Natural killer cell (primary cell): Measurements from ENCODE around the gene BCAS1. TPM values are rescaled to one million over a fixed set of nuclear protein-coding genes. Genes with fewer than 3 reads are reported as not detected.

Experiments used
- ATAC-seq, 3 donors: fragments of 150-1000 bp in 2 of 3; fragments of 200-7000 bp in 1 of 3; cut with Tn5 transposase; 1 replicate in 1 of 3; 2 replicates in 2 of 3; pipeline ENCODE4 v1.10.0; 2021; ENCODE audit warnings: mild to moderate bottlenecking in 2 of 3, moderate library complexity in 2 of 3
- DNase-seq, 2 donors: peaks; one replicate each; pipeline versions ENCODE4 v3.0.0 to v3.0.0-alpha.2; 2013 to 2021; ENCODE audit warnings: mixed read lengths in 1 of 2
- H3K27ac ChIP-seq: one replicate; pipeline ENCODE4 v1.5.1; 2013; ENCODE audit warnings: mild to moderate bottlenecking, low read length
- H3K27me3 ChIP-seq: one replicate; pipeline ENCODE4 v1.6.1; 2013; ENCODE audit warnings: low read length; ENCODE audit not compliant: control insufficient read depth, insufficient read depth
- H3K36me3 ChIP-seq: one replicate; pipeline ENCODE4 v1.6.1; 2013; ENCODE audit warnings: low read length; ENCODE audit not compliant: control insufficient read depth, insufficient read depth
- H3K4me1 ChIP-seq: one replicate; pipeline ENCODE4 v1.6.1; 2013; ENCODE audit warnings: low read length; ENCODE audit not compliant: control insufficient read depth, insufficient read depth
- H3K4me3 ChIP-seq: one replicate; pipeline ENCODE4 v1.5.1; 2013; ENCODE audit warnings: low read length
- H3K9me3 ChIP-seq: one replicate; pipeline ENCODE4 v1.6.1; 2013; ENCODE audit warnings: low read length; ENCODE audit not compliant: control insufficient read depth, insufficient read depth
- H3K27ac Mint-ChIP-seq, 2 donors: one replicate each; pipeline ENCODE4 v1.8.0; 2022; ENCODE audit warnings: mild to moderate bottlenecking in 2 of 2, mixed read lengths in 2 of 2, moderate library complexity in 1 of 2
- H3K27me3 Mint-ChIP-seq, 2 donors: one replicate each; pipeline ENCODE4 v1.8.0; 2022; ENCODE audit warnings: low read depth in 2 of 2, mixed read lengths in 2 of 2
- H3K36me3 Mint-ChIP-seq: one replicate; pipeline ENCODE4 v1.8.0; 2022; ENCODE audit warnings: mixed read lengths
- H3K4me1 Mint-ChIP-seq, 2 donors: one replicate each; pipeline ENCODE4 v1.8.0; 2022; ENCODE audit warnings: mixed read lengths in 2 of 2
- H3K4me3 Mint-ChIP-seq: one replicate; pipeline ENCODE4 v1.8.0; 2022; ENCODE audit warnings: mild to moderate bottlenecking, moderate library complexity, mixed read lengths
- H3K9me3 Mint-ChIP-seq, 2 donors: one replicate each; pipeline ENCODE4 v1.8.0; 2022; ENCODE audit warnings: mixed read lengths in 2 of 2
- CTCF ChIP-seq: fragments of 200-600 bp; IDR thresholded peaks from one replicate; pipeline ENCODE4 v1.8.0; 2022; ENCODE audit warnings: antibody characterized with exemption
- whole genome bisulfite sequencing: methylation state at CpG from one replicate; pipeline ENCODE4 v1.1.7; 2013; ENCODE audit warnings: missing lambda C conversion rate; ENCODE audit not compliant: insufficient coverage; 5-methylcytosine and 5-hydroxymethylcytosine counted together
- intact Hi-C: fragments of 100-400 bp; cut with micrococcal nuclease; formaldehyde crosslinking; loops from one replicate; pipeline ENCODE4 v1.14.2; 2022
- total RNA-seq, 4 donors: library from RNA; stranded (reverse); fragments of 120-200 nt in 1 of 4; gene quantifications; one replicate each; pipeline versions ENCODE4 v1.2.3 to v1.2.4, GENCODE V29; 2013 to 2022

The BCAS1 gene
- total RNA-seq, 3 donors from 2014 or later (not counting 1 experiment from before 2014, with no cell fraction given) = 0.31 to 1.2 (median 0.68) TPM

DNA sequence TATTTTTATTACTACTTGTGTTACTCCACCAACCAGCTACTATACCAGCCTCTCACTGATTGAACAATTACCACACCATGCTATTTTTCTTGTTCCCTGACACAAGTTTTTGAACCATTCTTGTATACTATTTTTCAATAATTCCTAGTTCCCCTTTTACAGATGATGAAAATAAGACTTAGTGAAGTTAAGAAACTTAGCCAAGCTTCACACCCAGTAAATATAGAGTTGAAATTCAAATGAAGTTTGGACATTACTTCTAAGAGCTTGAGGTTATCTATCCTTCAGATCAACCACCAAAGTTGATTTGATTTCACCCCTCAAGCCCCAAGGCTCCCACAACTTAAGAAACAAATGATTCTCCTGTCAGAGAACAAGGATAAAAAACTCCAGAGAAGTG lies 13.1 kb upstream of the BCAS1 start:
- H3K36me3 ChIP-seq = no peaks in the 10 kb centered on the region
- intact Hi-C loops = no loop called here
- DNase-seq = no peak
- Mint-ChIP-seq H3K4me3 (no peak overlapping the region), H3K27me3 (no peaks in the 10 kb centered on the region), H3K36me3 (no peaks in the 10 kb centered on the region), H3K9me3 (peaks cover 0 to 3% of the 10 kb centered on the region in 2 donors), H3K27ac (no peak overlapping the region), H3K4me1 (peaks cover 13 to 14% of the 10 kb centered on the region in 2 donors)
- H3K4me3 ChIP-seq = no peak overlapping the region
- TF ChIP-seq CTCF = no peak
- H3K27ac ChIP-seq = no peak overlapping the region
- H3K27me3 ChIP-seq = no peaks in the 10 kb centered on the region
- H3K9me3 ChIP-seq = no peaks in the 10 kb centered on the region
- ATAC-seq = no peak
- H3K4me1 ChIP-seq = peaks cover 16% of the 10 kb centered on the region

- Mint-ChIP-seq H3K27ac (no peak overlapping the region), H3K36me3 (no peaks in the 10 kb centered on the region)
- WGBS = 55% methylated on average over 6 of the region's 6 CpGs
Measured at GRCh38 chr20:54082100-54082499, 11.7 kb upstream of the BCAS1 start.

DNA sequence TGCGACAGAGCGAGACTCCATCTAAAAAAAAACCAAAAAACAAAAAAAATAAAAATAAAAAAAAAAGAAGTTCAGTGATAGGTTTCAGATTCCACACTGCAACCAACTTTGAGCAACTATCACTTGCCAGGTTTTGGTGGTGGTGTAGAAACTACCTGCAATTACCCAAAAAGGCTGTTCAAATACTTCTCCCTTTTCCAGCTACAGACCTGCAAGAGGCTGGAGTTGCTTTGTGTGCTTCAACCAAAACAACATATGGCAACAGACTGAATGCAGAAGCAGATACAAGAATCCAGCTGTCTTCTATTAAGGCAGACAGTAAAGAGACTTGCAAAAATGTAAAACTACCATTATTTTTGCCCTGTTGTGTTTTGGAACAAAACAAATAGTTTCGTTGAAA lies 9.3 kb upstream of the BCAS1 start:
- Histone ChIP-seq H3K4me1 (peaks cover 24% of the 10 kb centered on the region), H3K36me3 (no peaks in the 10 kb centered on the region), H3K27me3 (no peaks in the 10 kb centered on the region), H3K9me3 (no peaks in the 10 kb centered on the region), H3K27ac (no peak overlapping the region), H3K4me3 (no peak overlapping the region)
- no CpG with 5 or more reads among the region's 3 CpGs for WGBS
- no peak for TF ChIP-seq CTCF
- peaks cover 0 to 3% of the 10 kb centered on the region in 2 donors for H3K9me3 Mint-ChIP-seq
- H3K27me3 Mint-ChIP-seq = no peaks in the 10 kb centered on the region
- H3K36me3 Mint-ChIP-seq = no peaks in the 10 kb centered on the region
- DNase-seq = no peak
- peaks cover 42 to 51% of the 10 kb centered on the region in 2 donors for H3K4me1 Mint-ChIP-seq
- intact Hi-C loops = no loop called here
- no peak for ATAC-seq
- H3K4me3 Mint-ChIP-seq = no peak overlapping the region
- H3K27ac Mint-ChIP-seq = peak overlapping the region in 1 of 2 donors; percentile 61

More at GRCh38 chr20:54082100-54082499, 11.7 kb upstream of the BCAS1 start:
- no peak overlapping the region for H3K4me3 ChIP-seq
- Mint-ChIP-seq H3K4me3 (no peak overlapping the region), H3K9me3 (peaks cover 0 to 3% of the 10 kb centered on the region in 2 donors), H3K27me3 (no peaks in the 10 kb centered on the region), H3K4me1 (peaks cover 27 to 28% of the 10 kb centered on the region in 2 donors)
- TF ChIP-seq CTCF = no peak
- peaks cover 20% of the 10 kb centered on the region for H3K4me1 ChIP-seq
- H3K27ac ChIP-seq = no peak overlapping the region
- intact Hi-C loops = no loop called here
- no peaks in the 10 kb centered on the region for H3K27me3 ChIP-seq
- H3K9me3 ChIP-seq = no peaks in the 10 kb centered on the region
- ATAC-seq (no peak), DNase-seq (no peak)
- H3K36me3 ChIP-seq = no peaks in the 10 kb centered on the region

DNA sequence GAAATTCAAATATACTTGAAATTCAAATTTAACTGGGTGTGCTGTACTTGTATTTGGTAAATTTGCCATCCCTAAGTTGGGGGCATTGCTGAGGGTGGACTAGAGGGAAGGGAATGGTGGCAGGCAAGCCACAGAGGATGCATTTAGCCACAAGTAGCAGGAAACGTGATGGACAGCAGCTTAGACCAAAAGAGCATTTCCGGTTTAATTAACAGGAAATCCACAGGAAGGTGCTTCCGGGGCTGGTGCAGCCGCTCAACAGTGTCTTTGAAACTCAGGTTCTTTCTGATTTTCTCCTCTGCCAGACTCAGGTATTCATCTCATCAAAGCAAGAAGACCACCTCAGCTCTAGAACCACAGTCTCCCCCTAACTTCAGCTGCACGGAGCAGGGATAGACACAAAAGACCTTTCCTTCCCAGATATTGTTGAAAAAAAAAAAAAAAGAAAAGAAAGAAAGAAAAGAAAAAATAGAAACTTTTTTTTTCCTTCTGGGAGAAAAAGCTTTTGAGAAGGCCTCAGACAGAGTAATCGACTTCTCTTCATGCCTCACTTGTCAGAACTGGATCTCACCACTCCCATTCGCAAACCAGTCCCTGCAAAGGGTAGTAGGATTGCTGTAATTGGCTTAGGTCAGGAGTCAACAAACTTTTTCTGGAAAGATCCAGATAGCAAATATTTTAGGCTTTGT lies 8.0 kb upstream of the BCAS1 start:
- DNase-seq = peak in 1 of 2 donors; percentile 48
- intact Hi-C loops = no loop called here
- H3K4me3 Mint-ChIP-seq = peak overlapping the region; percentile 87
- no peaks in the 10 kb centered on the region for H3K27me3 Mint-ChIP-seq
- no peaks in the 10 kb centered on the region for H3K9me3 Mint-ChIP-seq
- Histone ChIP-seq H3K36me3 (no peaks in the 10 kb centered on the region), H3K27me3 (no peaks in the 10 kb centered on the region), H3K27ac (peak overlapping the region; percentile 47), H3K4me3 (no peak overlapping the region), H3K9me3 (no peaks in the 10 kb centered on the region), H3K4me1 (peaks cover 24% of the 10 kb centered on the region)
- peak in 2 of 3 donors; percentile 72 to 82 for ATAC-seq
- no peaks in the 10 kb centered on the region for H3K36me3 Mint-ChIP-seq
- TF ChIP-seq CTCF = no peak
- WGBS = 12% methylated on average over 5 of the region's 7 CpGs
- peak overlapping the region; percentile 61 to 83 for H3K27ac Mint-ChIP-seq
- peaks cover 44 to 53% of the 10 kb centered on the region in 2 donors for H3K4me1 Mint-ChIP-seq
